GM18505 (cell line): ENCODE data around the gene R3HDM2.

Experiments used
- ATAC-seq: cut with Tn5 transposase; IDR thresholded peaks from one replicate; pipeline ENCODE4 v1.9.1; 2021; ENCODE audit not compliant: unreplicated experiment
- POLR2A ChIP-seq: IDR thresholded peaks from 4 replicates; pipeline ENCODE4 v1.6.1; 2011; ENCODE audit warnings: borderline replicate concordance; ENCODE audit not compliant: insufficient read depth, insufficient read length; ENCODE audit errors: extremely low read depth

The R3HDM2 gene

GRCh38 chr12:57260366-57260765, 170.5 kb downstream of the R3HDM2 start:
- TF ChIP-seq POLR2A: no peak
- ATAC-seq: no peak

- no peak for ATAC-seq
- TF ChIP-seq POLR2A: no peak
Measured at GRCh38 chr12:57258977-57259970, 171.6 kb downstream of the R3HDM2 start.

- TF ChIP-seq POLR2A: no peak
- ATAC-seq: no peak
Measured at GRCh38 chr12:57255916-57256315, 174.9 kb downstream of the R3HDM2 start.

GRCh38 chr12:57254506-57255280, 176.2 kb downstream of the R3HDM2 start:
- TF ChIP-seq POLR2A: no peak
- no peak for ATAC-seq

DNA sequence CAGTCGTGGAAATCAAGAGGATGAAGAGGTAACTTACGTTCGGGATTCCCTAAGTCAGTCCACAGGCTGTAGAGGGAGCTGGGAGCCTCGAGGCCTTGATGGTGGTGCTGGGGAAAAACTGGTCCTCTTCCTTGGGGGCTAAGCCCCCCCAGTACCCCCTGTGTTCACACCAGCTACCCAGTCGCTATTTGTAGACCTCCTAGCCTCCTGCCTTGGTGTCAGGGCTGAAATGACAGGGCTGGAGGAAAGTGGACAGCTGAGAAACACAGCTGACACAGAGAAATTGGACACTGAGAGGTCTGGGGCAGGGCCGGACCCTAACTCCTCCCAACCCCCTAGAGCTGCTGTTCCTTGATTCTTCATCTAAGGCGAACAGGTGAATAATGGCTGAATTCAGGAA, 179.9 kb downstream of the R3HDM2 start, which contains the start of gene STAC3:
STAC3 (minus strand) TSS at position 232 of the 400 bp plus-strand sequence. CDS start 1,551 bp downstream, outside the sequence.
- no peak for TF ChIP-seq POLR2A
- ATAC-seq: no peak

DNA sequence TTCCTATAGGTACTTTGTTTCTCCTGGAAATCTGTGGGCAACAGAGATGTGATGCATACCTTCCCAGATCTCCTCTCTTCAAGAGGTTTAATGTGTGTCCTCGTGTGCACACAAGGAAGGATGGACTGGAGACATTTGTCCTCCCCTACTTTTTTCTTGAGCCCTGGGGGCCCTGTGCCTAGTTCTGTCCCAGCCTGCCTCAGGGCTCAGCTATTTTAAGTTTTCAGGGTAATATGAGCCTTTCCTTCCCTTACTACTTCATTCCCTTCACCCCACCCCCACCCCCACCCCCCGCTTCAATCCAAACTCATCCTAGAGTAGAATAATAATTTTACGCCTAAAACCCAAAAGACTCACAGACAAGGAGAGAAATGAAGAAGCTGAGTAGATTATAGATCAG, 180.3 kb downstream of the R3HDM2 start:
- no peak for ATAC-seq
- no peak for TF ChIP-seq POLR2A

DNA sequence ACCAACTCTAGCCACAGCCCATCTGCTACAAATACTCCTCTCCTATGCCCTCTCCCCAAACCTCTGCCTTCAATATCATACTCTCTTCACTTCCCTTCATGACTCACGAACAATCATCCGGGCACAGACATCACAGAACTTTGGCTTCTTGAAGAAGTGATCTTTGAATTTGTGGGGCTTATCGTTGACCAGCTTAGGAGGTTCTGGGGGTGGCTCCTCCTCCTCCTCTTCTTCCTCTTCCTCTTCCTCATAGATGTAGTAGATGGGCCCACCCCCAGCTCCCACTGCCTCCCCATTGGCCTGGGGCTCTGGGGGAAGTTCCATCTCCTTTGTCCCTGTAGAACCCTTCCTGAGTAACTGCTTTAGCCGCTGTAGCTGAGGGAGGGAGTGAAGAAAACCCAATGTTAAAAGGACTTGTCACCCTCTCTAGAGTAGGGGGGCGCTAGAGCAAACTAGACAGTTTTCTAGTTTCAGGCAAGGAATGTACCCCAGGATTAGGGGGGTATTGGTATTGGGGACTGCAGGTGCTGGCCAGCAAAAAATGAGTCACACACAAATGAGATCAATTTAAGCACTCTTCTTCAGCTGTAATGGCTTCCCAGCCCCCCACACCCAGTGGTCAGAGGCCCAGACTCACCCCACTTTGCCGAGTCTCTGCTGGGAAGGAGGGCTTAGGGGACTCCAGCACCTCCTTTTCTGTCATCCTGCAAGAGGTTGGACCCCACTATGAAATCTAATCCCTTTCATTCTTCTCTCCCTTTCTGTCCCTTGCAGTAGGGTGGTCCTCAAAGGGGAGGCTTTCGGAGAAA, 181.7 kb downstream of the R3HDM2 start:
- no peak for ATAC-seq
- TF ChIP-seq POLR2A: no peak

DNA sequence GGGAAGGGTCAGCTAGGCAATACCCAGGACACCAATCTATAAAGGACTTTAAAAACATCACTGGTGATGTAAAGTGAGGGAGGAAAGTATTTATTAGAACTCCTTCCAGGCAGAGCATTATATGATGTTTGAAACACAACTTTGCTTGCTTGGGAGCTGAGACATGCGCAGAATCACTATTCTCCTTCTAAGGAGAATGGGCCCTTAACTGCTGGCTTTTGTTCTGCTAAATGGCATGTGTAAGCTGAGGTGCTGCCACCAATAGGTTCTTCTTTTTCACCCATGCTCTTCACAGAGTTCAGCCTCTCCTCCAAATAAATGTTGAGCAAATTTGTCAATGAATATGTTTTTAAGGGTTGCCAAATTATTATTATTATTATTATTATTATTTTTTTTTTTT, 183.8 kb downstream of the R3HDM2 start:
- ATAC-seq: no peak
- no peak for TF ChIP-seq POLR2A

- TF ChIP-seq POLR2A: no peak
- no peak for ATAC-seq
Measured at GRCh38 chr12:57244312-57244696, 186.5 kb downstream of the R3HDM2 start.

DNA sequence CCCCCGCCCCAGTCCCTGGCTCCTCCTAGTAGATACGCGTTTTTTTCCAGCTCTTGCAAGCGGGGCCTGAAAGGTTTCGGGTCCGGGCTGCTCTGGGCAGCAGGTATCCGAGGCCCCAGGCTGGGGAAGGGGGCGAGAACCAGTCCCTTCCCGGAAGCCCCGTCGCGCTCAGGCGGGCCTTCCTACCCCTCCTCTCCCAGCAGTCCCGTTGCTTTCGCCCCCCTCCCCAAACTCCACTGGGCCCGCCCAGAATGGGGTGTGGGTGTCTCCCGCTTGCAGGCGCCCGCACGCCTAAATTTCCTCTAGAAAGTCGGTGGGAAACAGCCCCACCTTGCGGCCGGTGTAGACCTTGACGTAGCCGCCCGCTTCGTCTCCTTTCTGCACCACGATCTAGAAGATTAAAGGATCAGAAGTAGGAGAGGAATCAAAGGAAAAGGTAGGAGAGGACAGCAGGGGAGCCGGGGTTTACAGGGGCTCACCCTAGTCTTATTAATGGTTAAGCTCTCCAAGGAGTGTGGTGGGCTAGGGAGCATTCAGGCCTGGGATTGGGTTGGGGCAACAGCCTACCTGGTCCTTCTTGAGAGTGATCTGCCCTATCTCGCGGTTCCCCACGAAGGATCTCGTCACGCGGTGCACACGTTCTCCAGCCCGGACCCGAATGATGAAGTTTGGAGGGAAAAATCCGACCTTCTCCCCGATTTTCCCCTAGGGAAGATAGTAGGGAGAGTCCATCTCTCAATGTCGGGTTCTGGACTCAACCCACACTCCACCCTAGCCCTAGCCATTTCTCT, 187.1 kb downstream of the R3HDM2 start:
- no peak for ATAC-seq

DNA sequence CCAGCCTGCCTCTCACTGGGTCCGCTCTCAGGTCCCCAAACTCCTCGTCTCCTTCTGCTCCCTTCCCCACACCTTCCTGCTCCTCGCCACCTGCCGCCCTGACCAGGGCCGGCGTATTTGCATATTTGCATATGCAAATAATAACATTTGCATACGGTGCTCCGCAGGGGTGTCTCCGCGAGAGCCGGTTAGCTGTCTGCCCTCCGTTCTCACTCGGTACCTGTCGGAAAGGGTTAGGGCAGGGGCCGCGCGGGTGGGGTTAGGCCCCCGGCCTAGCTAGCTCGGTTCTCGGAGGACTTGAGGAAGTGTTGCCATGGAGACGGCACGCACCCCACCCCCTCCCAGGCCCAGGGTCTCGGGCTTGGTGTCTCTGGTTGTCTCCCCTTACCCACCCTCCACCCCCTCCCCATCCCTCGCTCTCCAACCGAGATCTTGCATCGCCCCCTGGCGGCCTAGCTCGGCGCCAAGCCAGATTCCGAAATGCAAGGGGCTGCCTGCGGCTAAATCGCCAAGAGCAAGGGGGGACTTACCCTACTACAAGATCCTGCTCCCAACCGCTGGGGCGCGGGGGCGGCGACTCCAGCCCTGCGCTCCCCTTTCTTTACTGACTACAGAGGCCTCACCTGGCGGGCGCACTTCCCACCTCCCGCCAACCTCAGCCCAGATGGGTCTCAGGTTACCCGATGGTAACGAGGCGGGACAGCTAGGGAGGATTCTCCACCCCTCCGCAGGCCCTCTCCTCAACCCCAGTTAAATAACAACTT, 188.0 kb downstream of the R3HDM2 start:
- peak; percentile 32 for ATAC-seq

More for the DNA sequence above, 187.1 kb downstream of the R3HDM2 start:
- no peak for TF ChIP-seq POLR2A

More for the DNA sequence above, 188.0 kb downstream of the R3HDM2 start:
- no peak for TF ChIP-seq POLR2A
